ENCODE data around the gene NGRN.

- TF ChIP-seq, protein P1, sequence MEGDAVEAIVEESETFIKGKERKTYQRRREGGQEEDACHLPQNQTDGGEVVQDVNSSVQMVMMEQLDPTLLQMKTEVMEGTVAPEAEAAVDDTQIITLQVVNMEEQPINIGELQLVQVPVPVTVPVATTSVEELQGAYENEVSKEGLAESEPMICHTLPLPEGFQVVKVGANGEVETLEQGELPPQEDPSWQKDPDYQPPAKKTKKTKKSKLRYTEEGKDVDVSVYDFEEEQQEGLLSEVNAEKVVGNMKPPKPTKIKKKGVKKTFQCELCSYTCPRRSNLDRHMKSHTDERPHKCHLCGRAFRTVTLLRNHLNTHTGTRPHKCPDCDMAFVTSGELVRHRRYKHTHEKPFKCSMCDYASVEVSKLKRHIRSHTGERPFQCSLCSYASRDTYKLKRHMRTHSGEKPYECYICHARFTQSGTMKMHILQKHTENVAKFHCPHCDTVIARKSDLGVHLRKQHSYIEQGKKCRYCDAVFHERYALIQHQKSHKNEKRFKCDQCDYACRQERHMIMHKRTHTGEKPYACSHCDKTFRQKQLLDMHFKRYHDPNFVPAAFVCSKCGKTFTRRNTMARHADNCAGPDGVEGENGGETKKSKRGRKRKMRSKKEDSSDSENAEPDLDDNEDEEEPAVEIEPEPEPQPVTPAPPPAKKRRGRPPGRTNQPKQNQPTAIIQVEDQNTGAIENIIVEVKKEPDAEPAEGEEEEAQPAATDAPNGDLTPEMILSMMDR (IDR thresholded peaks at IDR 0.05; ENCODE audit: poor library complexity) = no peak
- no peak for TF ChIP-seq EZH2 (IDR thresholded peaks at IDR 0.05; ENCODE audit: borderline replicate concordance)
Observed at GRCh38 chr15:90227336-90227735, 38.1 kb upstream of the NGRN start.

All from hepatocyte (in vitro differentiated cells).